GM23248 (cell line): ENCODE results near the gene SLC1A6.

Source experiments
- EZH2 ChIP-seq: fragments of 200-600 bp; sonication (generic); IDR thresholded peaks from 2 replicates; pipeline ENCODE4 v1.6.1; 2018; ENCODE audit warnings: antibody characterized with exemption, mild to moderate bottlenecking; ENCODE audit not compliant: insufficient read depth, poor library complexity, severe bottlenecking
- EZH2phosphoT487 ChIP-seq: fragments of 200-600 bp; sonication (generic); IDR thresholded peaks from 2 replicates; pipeline ENCODE4 v1.6.1; 2018; ENCODE audit warnings: antibody characterized with exemption, moderate library complexity, mild to moderate bottlenecking, low read depth; ENCODE audit not compliant: insufficient read depth

DNA sequence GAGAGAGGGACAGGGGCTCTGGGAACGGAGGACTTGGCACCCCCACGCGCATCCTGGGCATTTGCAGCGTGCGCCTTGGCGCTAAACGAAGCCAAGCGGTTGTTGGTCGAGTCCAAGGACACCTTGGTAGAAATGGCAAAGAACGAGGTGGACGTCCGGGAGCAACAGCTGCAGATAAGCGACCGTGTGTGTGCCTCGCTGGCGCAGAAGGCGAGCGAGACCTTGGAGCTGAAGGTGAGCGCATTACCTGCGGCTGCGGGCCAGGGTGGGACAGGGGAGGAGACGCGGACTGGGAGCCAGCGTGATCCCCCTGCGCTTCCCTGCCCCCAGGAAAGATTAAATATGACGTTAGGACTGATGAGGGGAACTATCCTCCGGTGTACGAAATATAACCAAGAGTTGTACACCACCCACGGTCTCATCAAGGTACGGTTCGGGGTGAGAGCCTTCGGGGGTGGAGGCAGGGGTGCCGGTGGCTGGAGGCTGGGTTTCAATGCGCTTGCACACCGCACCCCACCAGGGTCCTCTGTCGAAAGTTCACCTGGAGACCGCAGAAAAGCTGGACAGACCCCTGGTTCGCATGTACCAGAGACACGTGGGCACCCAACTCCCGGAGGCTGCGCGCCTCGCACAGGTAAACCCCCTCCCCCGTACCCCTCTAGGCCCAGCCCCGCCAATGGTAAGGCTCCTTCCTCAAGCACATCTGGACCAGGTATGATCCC, 41.8 kb upstream of the SLC1A6 start:
- TF ChIP-seq EZH2phosphoT487, result no peak
- TF ChIP-seq EZH2, result no peak
